Caco-2 (cell line): Measurements from ENCODE around the gene LMF1. TPM values are rescaled to one million over a fixed set of nuclear protein-coding genes. Genes with fewer than 3 reads are reported as not detected.

Source experiments
- BruUV-seq: library from RNA; stranded (reverse); fragments of 400-500 nt; replicated peaks from 2 replicates; lab custom pipeline; 2021; lab: Mats Ljungman, UMichigan
- CTCF ChIA-PET: fragments of 300-600 bp; sonication (Branson Sonifier 250); formaldehyde crosslinking; loops from one replicate; lab custom pipeline; 2022; ENCODE audit warnings: antibody characterized with exemption; lab: Charles Lee
- POLR2A ChIA-PET: fragments of 300-600 bp; sonication (Branson Sonifier 250); formaldehyde crosslinking; loops from one replicate; lab custom pipeline; 2022; ENCODE audit warnings: antibody characterized with exemption; lab: Charles Lee
- DNase-seq, 2 experiments: peaks; one replicate each; pipeline versions ENCODE4 v3.0.0 to v3.0.0-alpha.2; 2020 to 2022
- H3K27me3 ChIP-seq: replicated peaks from 2 replicates; pipeline ENCODE4 v1.6.0; 2011; ENCODE audit warnings: low read length; ENCODE audit not compliant: control insufficient read depth, insufficient read depth
- H3K36me3 ChIP-seq: 2 replicates; pipeline ENCODE4 v1.5.1; 2011; ENCODE audit warnings: low read length; ENCODE audit not compliant: control insufficient read depth, insufficient read depth
- H3K4me1 ChIP-seq: fragments of 250-450 bp; sonication (Bioruptor Pico); 2 replicates; pipeline ENCODE4 v1.5.1; 2020; ENCODE audit warnings: mild to moderate bottlenecking
- H3K4me3 ChIP-seq: 2 replicates; pipeline ENCODE4 v1.5.1; 2011; ENCODE audit warnings: low read depth, mild to moderate bottlenecking, control low read depth, low read length
- H3K9me3 ChIP-seq: fragments of 250-450 bp; sonication (Bioruptor Pico); 2 replicates; pipeline ENCODE4 v1.5.1; 2020; ENCODE audit warnings: mild to moderate bottlenecking, moderate library complexity
- H3K27ac Mint-ChIP-seq: one replicate; pipeline ENCODE4 v1.8.0; 2022; ENCODE audit warnings: mixed read lengths; ENCODE audit not compliant: unreplicated experiment
- H3K27me3 Mint-ChIP-seq: one replicate; pipeline ENCODE4 v1.8.0; 2022; ENCODE audit warnings: mixed read lengths; ENCODE audit not compliant: insufficient read depth, unreplicated experiment
- H3K36me3 Mint-ChIP-seq: one replicate; pipeline ENCODE4 v1.8.0; 2022; ENCODE audit warnings: mild to moderate bottlenecking, mixed read lengths; ENCODE audit not compliant: insufficient read depth, unreplicated experiment
- H3K4me1 Mint-ChIP-seq: one replicate; pipeline ENCODE4 v1.8.0; 2022; ENCODE audit warnings: low read depth, mixed read lengths; ENCODE audit not compliant: unreplicated experiment
- H3K4me3 Mint-ChIP-seq: one replicate; pipeline ENCODE4 v1.8.0; 2022; ENCODE audit warnings: mild to moderate bottlenecking, moderate library complexity, mixed read lengths; ENCODE audit not compliant: unreplicated experiment
- H3K9me3 Mint-ChIP-seq: one replicate; pipeline ENCODE4 v1.8.0; 2022; ENCODE audit warnings: mixed read lengths; ENCODE audit not compliant: unreplicated experiment
- CTCF ChIP-seq, 2 experiments: fragments of 200-600 bp in 1 of 2; IDR thresholded peaks; 1 replicate in 1 of 2; 2 replicates in 1 of 2; pipeline versions ENCODE4 v1.5.1 to v1.8.0; 2011 to 2022; ENCODE audit warnings: antibody characterized with exemption in 1 of 2, control low read depth in 1 of 2, inconsistent platforms in 1 of 2, low read depth in 1 of 2, low read length in 1 of 2, mild to moderate bottlenecking in 1 of 2, moderate library complexity in 1 of 2; ENCODE audit not compliant: insufficient read depth in 1 of 2, severe bottlenecking in 1 of 2, unreplicated experiment in 1 of 2
- intact Hi-C: fragments of 100-400 bp; cut with micrococcal nuclease; formaldehyde crosslinking; loops from one replicate; pipeline ENCODE4 v1.10.0; 2022; ENCODE audit not compliant: unreplicated experiment
- total RNA-seq: library from RNA; stranded (reverse); gene quantifications from 2 replicates; pipeline ENCODE4 v1.2.3, GENCODE V29; 2022

The LMF1 gene
- total RNA-seq, 1 experiment from 2014 or later, result 12.3 TPM

DNA sequence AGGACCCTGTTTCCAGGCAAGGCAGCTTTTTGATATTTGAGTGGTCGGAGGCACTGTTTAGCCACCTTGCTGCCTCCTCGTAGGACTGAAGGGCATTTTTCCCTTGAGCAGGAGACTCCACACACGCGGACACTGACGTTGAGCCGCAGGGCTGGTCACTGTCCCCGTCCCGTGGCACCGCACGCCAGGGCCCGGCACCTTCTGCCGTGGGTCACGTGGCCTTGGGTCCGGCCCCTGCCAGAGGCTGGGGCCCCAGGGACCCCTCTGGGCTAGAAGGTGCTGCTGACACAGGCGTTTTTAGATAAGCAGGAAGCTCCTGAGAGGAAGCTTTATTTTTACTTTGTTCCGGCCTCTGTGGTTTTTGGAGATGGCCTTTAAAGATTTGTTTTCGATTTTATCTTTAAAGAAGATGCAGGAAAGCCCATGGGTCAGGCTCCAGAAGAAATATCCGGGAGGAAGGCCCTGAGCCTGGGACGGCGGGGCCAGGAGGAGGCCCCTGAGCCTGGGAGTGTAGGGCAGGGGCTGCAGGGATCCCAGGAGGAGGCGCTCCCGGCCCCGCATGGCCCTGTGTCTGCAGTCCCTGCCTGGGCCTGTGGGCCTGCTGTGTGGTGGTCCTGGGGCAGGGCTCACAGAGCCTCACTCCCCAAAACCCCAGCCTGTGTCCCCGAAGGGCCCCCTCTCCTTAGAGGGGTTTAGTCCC lies 139.8 kb downstream of the LMF1 start:
- TF ChIP-seq CTCF (IDR thresholded peaks at IDR 0.05; ENCODE audit: insufficient read depth in 1 of 2, low read depth in 1 of 2, low read length in 1 of 2, severe bottlenecking in 1 of 2, unreplicated experiment in 1 of 2), result no peak
- Histone ChIP-seq H3K36me3 (no peaks in the 10 kb centered on the region), H3K4me1 (no peaks in the 10 kb centered on the region), H3K4me3 (no peak overlapping the region), H3K27me3 (no peaks in the 10 kb centered on the region), H3K9me3 (no peaks in the 10 kb centered on the region)
- no TSS peak for BruUV-seq
- Mint-ChIP-seq H3K4me1 (no peaks in the 10 kb centered on the region), H3K27ac (no peak overlapping the region), H3K36me3 (no peaks in the 10 kb centered on the region), H3K9me3 (no peaks in the 10 kb centered on the region), H3K27me3 (no peaks in the 10 kb centered on the region), H3K4me3 (no peak overlapping the region)
- DNase-seq, result no peak
- ChIA-PET CTCF (no interaction called here), POLR2A (no interaction called here)
- intact Hi-C loops, result no loop called here

DNA sequence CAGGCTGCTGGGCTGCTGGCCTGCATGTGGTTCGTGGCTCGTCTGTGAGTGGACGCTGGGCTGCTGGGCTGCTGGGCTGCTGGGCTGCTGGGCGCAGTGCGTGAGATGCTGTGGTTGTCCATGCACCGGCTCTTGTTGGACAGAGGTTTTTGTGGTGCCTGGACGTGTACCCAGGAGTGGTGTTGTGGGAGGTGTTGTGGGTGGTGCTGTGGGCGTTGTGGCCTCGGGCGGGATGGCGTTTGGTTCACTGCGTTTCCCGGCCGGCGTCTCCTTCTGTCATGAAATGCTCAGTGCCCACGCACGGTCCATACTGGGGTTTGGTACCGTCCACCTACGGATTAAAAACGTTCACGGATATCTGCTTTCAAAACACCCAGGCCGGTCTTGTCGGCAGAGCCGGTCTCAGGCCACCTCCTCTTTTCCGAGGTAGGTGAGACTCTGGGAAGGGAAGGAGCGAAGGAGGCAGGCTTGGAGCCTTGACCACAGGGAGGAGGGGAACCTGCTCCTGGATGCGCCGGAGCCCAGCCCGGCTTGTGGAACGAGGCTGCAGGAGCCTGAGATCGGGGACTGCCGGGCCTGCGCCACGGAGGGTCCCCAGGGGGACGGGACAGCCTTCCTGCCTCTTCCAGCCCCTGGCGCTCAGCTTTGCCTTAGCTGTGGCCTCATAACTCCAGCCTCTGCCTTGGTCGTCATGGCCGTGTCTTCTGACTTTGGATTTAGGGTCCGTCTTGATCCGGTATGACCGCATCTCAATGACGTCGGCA lies 140.5 kb downstream of the LMF1 start:
- ChIA-PET POLR2A (no interaction called here), CTCF (no interaction called here)
- BruUV-seq, result no TSS peak
- intact Hi-C loops, result no loop called here
- no peak for DNase-seq
- Histone ChIP-seq H3K36me3 (no peaks in the 10 kb centered on the region), H3K4me3 (no peak overlapping the region), H3K27me3 (no peaks in the 10 kb centered on the region), H3K9me3 (no peaks in the 10 kb centered on the region), H3K4me1 (no peaks in the 10 kb centered on the region)
- no peak for TF ChIP-seq CTCF (IDR thresholded peaks at IDR 0.05; ENCODE audit: insufficient read depth in 1 of 2, low read depth in 1 of 2, low read length in 1 of 2, severe bottlenecking in 1 of 2, unreplicated experiment in 1 of 2)
- H3K27ac Mint-ChIP-seq, result no peak overlapping the region
- H3K4me3 Mint-ChIP-seq, result no peak overlapping the region
- H3K36me3 Mint-ChIP-seq, result no peaks in the 10 kb centered on the region
- no peaks in the 10 kb centered on the region for H3K4me1 Mint-ChIP-seq
- H3K27me3 Mint-ChIP-seq, result no peaks in the 10 kb centered on the region
- no peaks in the 10 kb centered on the region for H3K9me3 Mint-ChIP-seq

DNA sequence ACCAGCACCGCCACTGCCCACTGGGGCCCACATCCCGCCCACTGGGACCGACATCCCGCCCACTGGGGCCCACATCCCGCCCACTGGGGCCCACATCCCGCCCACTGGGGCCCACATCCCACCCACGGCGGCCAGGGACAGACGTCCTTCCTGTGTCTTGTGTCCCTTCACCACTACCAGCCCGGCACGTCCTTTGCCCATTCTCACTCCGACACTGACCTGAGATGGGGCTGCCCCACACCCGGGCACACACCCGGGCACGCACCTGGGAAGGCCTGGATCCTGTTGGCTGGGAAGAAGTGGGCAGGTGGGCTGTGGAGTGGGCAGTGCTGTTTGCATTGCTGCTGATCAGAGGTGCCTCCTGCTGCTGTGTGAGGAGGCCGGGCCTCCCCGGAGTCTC lies 141.9 kb downstream of the LMF1 start:
- Histone ChIP-seq H3K4me1 (no peaks in the 10 kb centered on the region), H3K4me3 (no peak overlapping the region), H3K36me3 (no peaks in the 10 kb centered on the region), H3K27me3 (no peaks in the 10 kb centered on the region), H3K9me3 (no peaks in the 10 kb centered on the region)
- Mint-ChIP-seq H3K9me3 (no peaks in the 10 kb centered on the region), H3K4me1 (no peaks in the 10 kb centered on the region), H3K36me3 (no peaks in the 10 kb centered on the region), H3K4me3 (no peak overlapping the region), H3K27me3 (no peaks in the 10 kb centered on the region), H3K27ac (no peak overlapping the region)
- no TSS peak for BruUV-seq
- no peak for TF ChIP-seq CTCF (IDR thresholded peaks at IDR 0.05; ENCODE audit: insufficient read depth in 1 of 2, low read depth in 1 of 2, low read length in 1 of 2, severe bottlenecking in 1 of 2, unreplicated experiment in 1 of 2)
- ChIA-PET CTCF (no interaction called here), POLR2A (no interaction called here)
- intact Hi-C loops, result no loop called here
- no peak for DNase-seq
